ENCODE data around the gene NRN1.

NRN1 gene

DNA sequence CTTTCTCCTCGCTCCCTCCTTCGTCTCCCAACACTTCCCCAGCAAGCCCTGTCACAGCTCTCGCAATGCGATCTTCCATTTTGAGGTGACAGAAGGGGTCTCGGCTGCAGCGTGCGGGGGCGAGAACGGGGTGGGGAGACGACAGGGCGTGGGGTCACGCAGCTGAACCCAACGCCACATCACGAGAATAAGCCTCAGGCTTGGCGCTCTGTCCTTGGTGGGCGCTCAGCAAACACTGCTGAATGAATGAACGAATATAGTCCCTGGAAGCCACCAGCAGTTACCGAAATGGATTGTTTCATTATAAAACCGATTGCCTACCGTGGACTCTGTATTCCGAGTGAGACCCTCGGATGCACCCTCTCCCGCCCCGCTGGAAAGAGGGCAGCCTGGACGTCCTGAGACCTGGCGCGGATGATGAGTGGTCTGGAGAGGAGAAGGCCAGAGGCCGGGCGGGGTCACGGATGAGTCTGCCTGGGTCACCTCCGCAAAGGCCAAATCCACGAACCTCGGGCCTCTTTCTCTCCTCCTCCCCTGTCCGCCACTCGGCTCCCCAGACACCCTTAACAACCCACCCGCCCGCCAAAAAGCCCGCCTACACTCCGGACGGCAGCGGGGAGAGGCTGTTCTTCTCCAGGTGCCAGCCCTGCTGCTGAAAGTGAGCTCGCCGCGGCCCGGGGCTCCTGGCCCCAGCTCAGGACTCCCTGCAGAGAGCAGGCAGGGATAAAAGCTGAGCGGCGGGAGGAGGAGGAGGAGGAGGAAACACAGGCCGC lies 3.7 kb downstream of the NRN1 start:
- TF ChIP-seq FOXK2 (IDR thresholded peaks at IDR 0.05) (no peak), NFRKB (IDR thresholded peaks at IDR 0.05) (no peak), LEF1 (IDR thresholded peaks at IDR 0.05; ENCODE audit: borderline replicate concordance) (no peak), FOXM1 (IDR thresholded peaks at IDR 0.05; ENCODE audit: borderline replicate concordance) (no peak), FOXA1 (IDR thresholded peaks at IDR 0.05) (no peak), SUZ12 (IDR thresholded peaks at IDR 0.05) (no peak), TARDBP (IDR thresholded peaks at IDR 0.05) (no peak), CTBP1 (IDR thresholded peaks at IDR 0.05; ENCODE audit: borderline replicate concordance) (no peak), ELF4 (IDR thresholded peaks at IDR 0.05) (no peak), ZNF384 (IDR thresholded peaks at IDR 0.05) (no peak), BHLHE40 (IDR thresholded peaks at IDR 0.05; ENCODE audit: borderline replicate concordance) (no peak), ARNT (IDR thresholded peaks at IDR 0.05) (no peak), SP1 (IDR thresholded peaks at IDR 0.05) (no peak), HDGF (IDR thresholded peaks at IDR 0.05; ENCODE audit: borderline replicate concordance) (no peak)
- ChIA-PET CTCF (no interaction called here), POLR2A (interaction anchor here (1.5 kb wide), 1 partner anchor 9 kb away, joined by 3 read pairs; no protein-coding TSS in a partner anchor)
- peak; percentile 44 for DNase-seq (ENCODE audit: extremely low spot score)

GRCh38 chr6:6002005-6002847 lies 4.5 kb downstream of the NRN1 start:
- ChIA-PET CTCF (no interaction called here), POLR2A (no interaction called here)
- no peak for DNase-seq (ENCODE audit: extremely low spot score)
- TF ChIP-seq SP1 (IDR thresholded peaks at IDR 0.05) (no peak), BHLHE40 (IDR thresholded peaks at IDR 0.05; ENCODE audit: borderline replicate concordance) (no peak), NFRKB (IDR thresholded peaks at IDR 0.05) (no peak), SUZ12 (IDR thresholded peaks at IDR 0.05) (no peak), HDGF (IDR thresholded peaks at IDR 0.05; ENCODE audit: borderline replicate concordance) (no peak), TARDBP (IDR thresholded peaks at IDR 0.05) (no peak), ELF4 (IDR thresholded peaks at IDR 0.05) (no peak), ZNF384 (IDR thresholded peaks at IDR 0.05) (no peak), FOXM1 (IDR thresholded peaks at IDR 0.05; ENCODE audit: borderline replicate concordance) (no peak), FOXK2 (IDR thresholded peaks at IDR 0.05) (no peak), ARNT (IDR thresholded peaks at IDR 0.05) (no peak), FOXA1 (IDR thresholded peaks at IDR 0.05) (no peak), L3MBTL2 (conservative IDR thresholded peaks at IDR 0.05) (no peak), CTBP1 (IDR thresholded peaks at IDR 0.05; ENCODE audit: borderline replicate concordance) (no peak), LEF1 (IDR thresholded peaks at IDR 0.05; ENCODE audit: borderline replicate concordance) (no peak)
- TF ChIP-seq, protein P1, sequence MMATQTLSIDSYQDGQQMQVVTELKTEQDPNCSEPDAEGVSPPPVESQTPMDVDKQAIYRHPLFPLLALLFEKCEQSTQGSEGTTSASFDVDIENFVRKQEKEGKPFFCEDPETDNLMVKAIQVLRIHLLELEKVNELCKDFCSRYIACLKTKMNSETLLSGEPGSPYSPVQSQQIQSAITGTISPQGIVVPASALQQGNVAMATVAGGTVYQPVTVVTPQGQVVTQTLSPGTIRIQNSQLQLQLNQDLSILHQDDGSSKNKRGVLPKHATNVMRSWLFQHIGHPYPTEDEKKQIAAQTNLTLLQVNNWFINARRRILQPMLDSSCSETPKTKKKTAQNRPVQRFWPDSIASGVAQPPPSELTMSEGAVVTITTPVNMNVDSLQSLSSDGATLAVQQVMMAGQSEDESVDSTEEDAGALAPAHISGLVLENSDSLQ (IDR thresholded peaks at IDR 0.05) = no peak

DNA sequence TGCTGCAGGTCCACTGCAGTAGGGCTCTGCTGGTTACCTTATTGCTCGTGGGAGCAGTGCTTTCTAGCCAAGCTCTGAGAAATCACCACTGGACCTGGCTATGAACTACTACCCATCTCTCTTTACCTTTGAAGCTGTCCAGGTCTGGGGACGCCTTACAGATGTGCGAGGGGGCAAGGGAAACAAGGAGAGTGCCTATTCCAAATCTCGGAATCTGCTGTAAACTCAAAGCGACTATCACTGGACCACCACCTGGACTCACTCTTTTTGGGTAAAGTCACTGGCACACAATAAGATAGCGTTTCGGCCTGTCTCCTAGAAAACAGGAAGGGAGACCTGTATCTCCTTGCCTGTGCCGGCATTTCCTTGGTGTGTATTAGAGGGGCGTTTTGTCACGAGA lies 5.3 kb downstream of the NRN1 start:
- POLR2A ChIA-PET = no interaction called here
- CTCF ChIA-PET = no interaction called here
- DNase-seq (ENCODE audit: extremely low spot score) = no peak

GRCh38 chr6:5999688-6000608 lies 6.8 kb downstream of the NRN1 start:
- DNase-seq (ENCODE audit: extremely low spot score) = no peak
- no peak for TF ChIP-seq NFRKB (IDR thresholded peaks at IDR 0.05)
- no peak for TF ChIP-seq ARNT (IDR thresholded peaks at IDR 0.05)
- CTCF ChIA-PET = interaction anchor here (1.1 kb wide), 1 partner anchor 8 kb away, joined by 3 read pairs; no protein-coding TSS in a partner anchor
- POLR2A ChIA-PET = no interaction called here

More for the DNA sequence above, 5.3 kb downstream of the NRN1 start:
- TF ChIP-seq LEF1 (IDR thresholded peaks at IDR 0.05; ENCODE audit: borderline replicate concordance) = no peak
- TF ChIP-seq HDGF (IDR thresholded peaks at IDR 0.05; ENCODE audit: borderline replicate concordance) = no peak
- TF ChIP-seq FOXK2 (IDR thresholded peaks at IDR 0.05) = no peak
- TF ChIP-seq BHLHE40 (IDR thresholded peaks at IDR 0.05; ENCODE audit: borderline replicate concordance) = no peak
- no peak for TF ChIP-seq TARDBP (IDR thresholded peaks at IDR 0.05)
- no peak for TF ChIP-seq FOXM1 (IDR thresholded peaks at IDR 0.05; ENCODE audit: borderline replicate concordance)
- TF ChIP-seq L3MBTL2 (conservative IDR thresholded peaks at IDR 0.05) = no peak
- no peak for TF ChIP-seq FOXA1 (IDR thresholded peaks at IDR 0.05)
- TF ChIP-seq ELF4 (IDR thresholded peaks at IDR 0.05) = no peak
- no peak for TF ChIP-seq SUZ12 (IDR thresholded peaks at IDR 0.05)
- TF ChIP-seq ZNF384 (IDR thresholded peaks at IDR 0.05) = no peak
- TF ChIP-seq ARNT (IDR thresholded peaks at IDR 0.05) = no peak
- TF ChIP-seq SP1 (IDR thresholded peaks at IDR 0.05) = no peak

- ChIA-PET CTCF (interaction anchor here (1.1 kb wide), 1 partner anchor 9 kb away, joined by 3 read pairs; no protein-coding TSS in a partner anchor), POLR2A (interaction anchor here (2.4 kb wide), 1 partner anchor 8 kb away, joined by 12 read pairs; the partner anchor contains the start of gene NRN1)
- no peak for DNase-seq (ENCODE audit: extremely low spot score)
- TF ChIP-seq HDGF (IDR thresholded peaks at IDR 0.05; ENCODE audit: borderline replicate concordance) (no peak), ARNT (IDR thresholded peaks at IDR 0.05) (no peak), ZNF384 (IDR thresholded peaks at IDR 0.05) (no peak), BHLHE40 (IDR thresholded peaks at IDR 0.05; ENCODE audit: borderline replicate concordance) (no peak), LEF1 (IDR thresholded peaks at IDR 0.05; ENCODE audit: borderline replicate concordance) (no peak), FOXK2 (IDR thresholded peaks at IDR 0.05) (no peak), NFRKB (IDR thresholded peaks at IDR 0.05) (no peak), L3MBTL2 (conservative IDR thresholded peaks at IDR 0.05) (no peak), TARDBP (IDR thresholded peaks at IDR 0.05) (no peak), ELF4 (IDR thresholded peaks at IDR 0.05) (no peak), SUZ12 (IDR thresholded peaks at IDR 0.05) (no peak), FOXM1 (IDR thresholded peaks at IDR 0.05; ENCODE audit: borderline replicate concordance) (no peak)
- TF ChIP-seq, protein P1 (IDR thresholded peaks at IDR 0.05) = no peak
Measured at GRCh38 chr6:5998711-5999687, 7.7 kb downstream of the NRN1 start.
